Right atrium auricular region (tissue), 2 donors: ENCODE data around the gene SLC39A7. TPM values are rescaled to one million over a fixed set of nuclear protein-coding genes. Genes with fewer than 3 reads are reported as not detected.

Experiments
- DNase-seq: peaks from one replicate; pipeline ENCODE4 v3.0.0-alpha.2; 2019; ENCODE audit warnings: low spot score
- H3K27ac ChIP-seq, 2 donors: fragments of 200-600 bp; sonication (generic); 1 replicate in 1 of 2; 2 replicates in 1 of 2; pipeline ENCODE4 v1.5.1; 2016 to 2019
- H3K27me3 ChIP-seq, 2 donors: fragments of 200-600 bp; sonication (generic); one replicate each; pipeline versions ENCODE4 v1.5.1 to v1.6.0; 2017 to 2019
- H3K36me3 ChIP-seq: fragments of 200-600 bp; sonication (generic); one replicate; pipeline ENCODE4 v1.5.1; 2016
- H3K4me1 ChIP-seq, 2 donors: fragments of 200-600 bp; sonication (generic); one replicate each; pipeline versions ENCODE4 v1.5.1 to v1.6.0; 2017 to 2019
- H3K4me3 ChIP-seq, 2 donors: fragments of 200-600 bp; sonication (generic); 1 replicate in 1 of 2; 2 replicates in 1 of 2; pipeline ENCODE4 v1.5.1; 2017 to 2019; ENCODE audit warnings: mild to moderate bottlenecking in 1 of 2, moderate library complexity in 1 of 2
- H3K9me3 ChIP-seq, 2 donors: fragments of 200-600 bp; sonication (generic); one replicate each; pipeline ENCODE4 v1.5.1; 2019
- total RNA-seq, 2 donors: library from RNA; depleted of rRNA; stranded (reverse); fragments of >200 nt; gene quantifications; one replicate each; pipeline ENCODE4 v1.1.0, GENCODE V29; 2016
- TF ChIP-seq, protein P1 (sequence below), 2 donors: fragments of 200-600 bp; sonication (generic); IDR thresholded peaks; one replicate each; pipeline ENCODE4 v1.5.1; 2019; ENCODE audit warnings: antibody characterized with exemption in 2 of 2

Gene SLC39A7
- total RNA-seq, 2 donors from 2014 or later, result 67.0 to 70.0 TPM

GRCh38 chr6:33176906-33177305 is 23.8 kb upstream of the SLC39A7 start:
- TF ChIP-seq, protein P1, sequence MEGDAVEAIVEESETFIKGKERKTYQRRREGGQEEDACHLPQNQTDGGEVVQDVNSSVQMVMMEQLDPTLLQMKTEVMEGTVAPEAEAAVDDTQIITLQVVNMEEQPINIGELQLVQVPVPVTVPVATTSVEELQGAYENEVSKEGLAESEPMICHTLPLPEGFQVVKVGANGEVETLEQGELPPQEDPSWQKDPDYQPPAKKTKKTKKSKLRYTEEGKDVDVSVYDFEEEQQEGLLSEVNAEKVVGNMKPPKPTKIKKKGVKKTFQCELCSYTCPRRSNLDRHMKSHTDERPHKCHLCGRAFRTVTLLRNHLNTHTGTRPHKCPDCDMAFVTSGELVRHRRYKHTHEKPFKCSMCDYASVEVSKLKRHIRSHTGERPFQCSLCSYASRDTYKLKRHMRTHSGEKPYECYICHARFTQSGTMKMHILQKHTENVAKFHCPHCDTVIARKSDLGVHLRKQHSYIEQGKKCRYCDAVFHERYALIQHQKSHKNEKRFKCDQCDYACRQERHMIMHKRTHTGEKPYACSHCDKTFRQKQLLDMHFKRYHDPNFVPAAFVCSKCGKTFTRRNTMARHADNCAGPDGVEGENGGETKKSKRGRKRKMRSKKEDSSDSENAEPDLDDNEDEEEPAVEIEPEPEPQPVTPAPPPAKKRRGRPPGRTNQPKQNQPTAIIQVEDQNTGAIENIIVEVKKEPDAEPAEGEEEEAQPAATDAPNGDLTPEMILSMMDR (IDR thresholded peaks at IDR 0.05), result no peak
- H3K9me3 ChIP-seq, result no peaks in the 10 kb centered on the region
- no peak for DNase-seq
- no peaks in the 10 kb centered on the region for H3K27me3 ChIP-seq
- H3K27ac ChIP-seq, result no peak overlapping the region
- H3K4me3 ChIP-seq, result no peak overlapping the region
- no peaks in the 10 kb centered on the region for H3K36me3 ChIP-seq
- H3K4me1 ChIP-seq, result no peaks in the 10 kb centered on the region

GRCh38 chr6:33177552-33178446 is 22.9 kb upstream of the SLC39A7 start:
- Histone ChIP-seq H3K9me3 (no peaks in the 10 kb centered on the region), H3K27ac (no peak overlapping the region), H3K4me3 (no peak overlapping the region), H3K4me1 (no peaks in the 10 kb centered on the region), H3K36me3 (no peaks in the 10 kb centered on the region), H3K27me3 (no peaks in the 10 kb centered on the region)
- TF ChIP-seq, protein P1 (IDR thresholded peaks at IDR 0.05), result no peak
- DNase-seq, result no peak

- DNase-seq, result no peak
- Histone ChIP-seq H3K36me3 (no peaks in the 10 kb centered on the region), H3K4me3 (no peak overlapping the region), H3K27ac (no peak overlapping the region), H3K27me3 (no peaks in the 10 kb centered on the region), H3K4me1 (no peaks in the 10 kb centered on the region), H3K9me3 (no peaks in the 10 kb centered on the region)
- TF ChIP-seq, protein P1 (IDR thresholded peaks at IDR 0.05), result no peak
These were observed 21.8 kb upstream of the SLC39A7 start for GRCh38 chr6:33178755-33179475.

DNA sequence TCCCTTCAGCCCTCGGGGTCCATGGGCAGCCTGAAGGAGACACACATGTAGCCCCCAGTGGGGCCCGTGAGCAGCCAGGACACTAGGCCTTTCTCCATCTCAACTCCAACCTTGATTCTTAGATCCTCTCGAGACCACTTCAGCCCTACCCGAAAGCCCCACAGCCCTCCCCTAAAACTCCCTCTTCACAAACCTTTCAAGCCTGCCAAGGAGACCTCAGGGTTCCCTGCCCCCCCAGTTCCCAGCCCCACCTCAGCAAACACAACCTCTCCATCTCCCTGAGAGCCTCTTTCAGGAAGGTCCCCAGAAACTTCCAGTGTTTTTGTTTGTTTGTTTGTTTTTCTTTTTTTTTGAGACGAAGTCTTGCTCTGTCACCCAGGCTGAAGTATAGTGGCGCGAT is 19.5 kb upstream of the SLC39A7 start:
- no peak overlapping the region for H3K27ac ChIP-seq
- H3K9me3 ChIP-seq, result no peaks in the 10 kb centered on the region
- no peak for DNase-seq
- TF ChIP-seq, protein P1 (IDR thresholded peaks at IDR 0.05), result no peak
- no peaks in the 10 kb centered on the region for H3K27me3 ChIP-seq
- H3K4me3 ChIP-seq, result no peak overlapping the region
- H3K36me3 ChIP-seq, result no peaks in the 10 kb centered on the region
- no peaks in the 10 kb centered on the region for H3K4me1 ChIP-seq

- TF ChIP-seq, protein P1 (IDR thresholded peaks at IDR 0.05), result no peak
- DNase-seq, result no peak
- H3K27ac ChIP-seq, result no peak overlapping the region
- no peaks in the 10 kb centered on the region for H3K9me3 ChIP-seq
- H3K4me1 ChIP-seq, result no peaks in the 10 kb centered on the region
- no peak overlapping the region for H3K4me3 ChIP-seq
- no peaks in the 10 kb centered on the region for H3K36me3 ChIP-seq
- H3K27me3 ChIP-seq, result no peaks in the 10 kb centered on the region
These were observed 17.5 kb upstream of the SLC39A7 start for GRCh38 chr6:33183071-33183683.
